ENCODE data around the gene PDE7B. TPM values are rescaled to one million over a fixed set of nuclear protein-coding genes. Genes with fewer than 3 reads are reported as not detected.

Gene PDE7B
- total and polyA plus RNA-seq, 2 of the 8 experiments (the other 6 are each of a cell fraction or from before 2014, with no cell fraction given) = not detected

- Histone ChIP-seq H3K23me2 (ENCODE audit: low read depth, low read length) (no peaks in the 10 kb centered on the region), H2BK12ac (ENCODE audit: low read depth, low read length) (no peak overlapping the region), H3K18ac (ENCODE audit: extremely low read depth, low read length) (no peak overlapping the region), H3K4ac (replicated peaks; ENCODE audit: insufficient read length, low read depth, low read length) (no peak overlapping the region), H4K8ac (ENCODE audit: extremely low read depth, insufficient read depth, low read length) (no peak overlapping the region), H3K4me1 (replicated peaks in 1 of 4; ENCODE audit: control insufficient read depth in 3 of 4, insufficient read depth in 4 of 4, low read length in 3 of 4) (no peaks in the 10 kb centered on the region), H2BK120ac (replicated peaks; ENCODE audit: low read depth, low read length) (no peak overlapping the region), H3K4me3 (ENCODE audit: extremely low read depth in 1 of 4, insufficient read depth in 2 of 4, low read depth in 3 of 4, low read length in 4 of 4) (no peak overlapping the region), H3K23ac (ENCODE audit: insufficient read length) (no peak overlapping the region), H2BK15ac (ENCODE audit: low read length) (no peak overlapping the region), H3K4me2 (ENCODE audit: insufficient read depth in 1 of 2, low read depth in 2 of 2, low read length in 2 of 2) (no peak overlapping the region), H3K9ac (replicated peaks in 1 of 4; ENCODE audit: extremely low read depth in 1 of 4, low read depth in 3 of 4, low read length in 3 of 4) (no peak overlapping the region), H4K91ac (replicated peaks; ENCODE audit: insufficient read length, low read length) (no peak overlapping the region), H4K5ac (ENCODE audit: insufficient read length, low read depth, low read length) (no peak overlapping the region), H3K9me3 (ENCODE audit: insufficient read depth in 2 of 2, low read depth in 1 of 2, low read length in 1 of 2) (no peaks in the 10 kb centered on the region), H2BK5ac (ENCODE audit: low read depth, low read length) (no peak overlapping the region), H2AK5ac (ENCODE audit: low read depth, low read length) (no peak overlapping the region), H4K20me1 (replicated peaks in 1 of 2; ENCODE audit: control insufficient read depth in 1 of 2, insufficient read depth in 2 of 2, low read length in 2 of 2) (no peaks in the 10 kb centered on the region), H3K27ac (ENCODE audit: low read depth, low read length) (no peak overlapping the region), H3K14ac (ENCODE audit: insufficient read length) (no peak overlapping the region), H2AFZ (ENCODE audit: low read length) (no peak overlapping the region), H3K27me3 (replicated peaks in 1 of 4; ENCODE audit: control insufficient read depth in 3 of 4, extremely low read depth in 1 of 4, insufficient read depth in 3 of 4, low read length in 3 of 4) (no peaks in the 10 kb centered on the region), H3K56ac (replicated peaks; ENCODE audit: insufficient read length, low read depth, low read length) (no peak overlapping the region), H3K79me1 (ENCODE audit: low read depth, low read length) (no peaks in the 10 kb centered on the region), H3K36me3 (ENCODE audit: control insufficient read depth in 2 of 4, insufficient read depth in 4 of 4, low read length in 3 of 4) (no peaks in the 10 kb centered on the region), H2BK20ac (ENCODE audit: low read length) (no peak overlapping the region), H3K79me2 (ENCODE audit: control insufficient read depth in 1 of 2, insufficient read depth in 2 of 2, low read length in 2 of 2) (no peaks in the 10 kb centered on the region)
- no peak for DNase-seq (ENCODE audit: low read depth in 1 of 2, low spot score in 2 of 2)
- CTCF ChIA-PET (ENCODE audit: partially characterized antibody) = interaction anchor here (0.7 to 1.0 kb wide), 3 partner anchors 19 to 283 kb away, joined by 3 read pairs; no protein-coding TSS in a partner anchor
- no peak for FAIRE-seq
- 89% methylated on average over 6 of the region's 6 CpGs; no CpG with 5 or more reads in 1 of the 2 experiments for WGBS, 2 experiments (ENCODE audit: extremely low coverage in 1 of 2, insufficient coverage in 1 of 2, insufficient read length in 1 of 2, insufficient replicate concordance in 2 of 2, low coverage in 1 of 2, low lambda C conversion rate in 2 of 2, missing lambda C conversion rate in 1 of 2)
- POLR2A ChIA-PET (ENCODE audit: partially characterized antibody) = no interaction called here
- TF ChIP-seq NRF1 (IDR thresholded peaks at IDR 0.05; ENCODE audit: low read depth, low read length) (no peak), CREB1 (IDR thresholded peaks at IDR 0.05) (no peak), E2F6 (IDR thresholded peaks at IDR 0.05) (no peak), RBBP5 (IDR thresholded peaks at IDR 0.05; ENCODE audit: borderline replicate concordance, low read depth, low read length) (no peak), BRCA1 (IDR thresholded peaks at IDR 0.05; ENCODE audit: low read depth, low read length) (no peak), RAD21 (IDR thresholded peaks at IDR 0.05 in 1 of 2, conservative IDR thresholded peaks at IDR 0.05 in 1 of 2; ENCODE audit: low read depth in 2 of 2, low read length in 2 of 2) (no peak), CTCF (IDR thresholded peaks at IDR 0.05; ENCODE audit: control extremely low read depth in 1 of 3, insufficient read depth in 1 of 3, low read depth in 1 of 3, low read length in 3 of 3) (no peak), BCL11A (IDR thresholded peaks at IDR 0.05; ENCODE audit: low read depth in 2 of 2, low read length in 2 of 2) (no peak), BACH1 (IDR thresholded peaks at IDR 0.05; ENCODE audit: low read length) (no peak), SP1 (IDR thresholded peaks at IDR 0.05; ENCODE audit: low read depth, low read length) (no peak), POLR2AphosphoS5 (IDR thresholded peaks at IDR 0.05; ENCODE audit: low read depth, low read length) (no peak), TCF12 (IDR thresholded peaks at IDR 0.05; ENCODE audit: low read depth, low read length) (no peak)
Observed at GRCh38 chr6:135944120-135944519, 92.6 kb downstream of the PDE7B start.

All from H1 (cell line).